HS-5 (cell line): ENCODE measurements around the gene MFF.
"Not testable (repeated sequence)": the region's sequence is repeated elsewhere in the genome, so short reads cannot be mapped to it uniquely, and the experiment has no call there.

Source experiments
- DNase-seq: peaks from one replicate; pipeline ENCODE4 v3.0.0-alpha.2; 2012; ENCODE audit warnings: low read depth

The MFF gene

GRCh38 chr2:227335713-227336112 is 10.7 kb downstream of the MFF start:
- no peak for DNase-seq

GRCh38 chr2:227337442-227337841 is 12.4 kb downstream of the MFF start:
- DNase-seq: no peak

GRCh38 chr2:227339098-227339599 is 14.1 kb downstream of the MFF start:
- no peak for DNase-seq

GRCh38 chr2:227340106-227340505 is 15.1 kb downstream of the MFF start:
- DNase-seq: no peak

- DNase-seq: no peak
Observed at GRCh38 chr2:227341553-227341952, 16.5 kb downstream of the MFF start.

GRCh38 chr2:227344231-227344630 is 19.2 kb downstream of the MFF start:
- DNase-seq: no peak

DNA sequence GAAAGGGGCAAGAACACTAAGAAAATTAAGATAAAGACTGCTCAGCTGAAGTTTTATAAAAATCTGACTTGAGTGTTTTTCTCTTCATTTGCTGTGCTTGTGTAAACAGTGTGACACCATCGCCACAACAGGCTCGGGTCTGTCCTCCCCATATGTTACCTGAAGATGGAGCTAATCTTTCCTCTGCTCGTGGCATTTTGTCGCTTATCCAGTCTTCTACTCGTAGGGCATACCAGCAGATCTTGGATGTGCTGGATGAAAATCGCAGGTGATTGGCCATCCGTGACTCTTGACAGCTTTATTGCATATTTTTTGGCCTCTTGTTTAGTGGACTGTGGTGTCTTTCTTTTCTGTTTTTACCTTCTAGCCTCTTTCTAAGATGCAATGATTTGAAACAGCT is 22.1 kb downstream of the MFF start:
- no peak for DNase-seq

GRCh38 chr2:227348324-227348723 is 23.3 kb downstream of the MFF start:
- DNase-seq: no peak

- no peak for DNase-seq
Observed at GRCh38 chr2:227349989-227350612, 25.1 kb downstream of the MFF start.

DNA sequence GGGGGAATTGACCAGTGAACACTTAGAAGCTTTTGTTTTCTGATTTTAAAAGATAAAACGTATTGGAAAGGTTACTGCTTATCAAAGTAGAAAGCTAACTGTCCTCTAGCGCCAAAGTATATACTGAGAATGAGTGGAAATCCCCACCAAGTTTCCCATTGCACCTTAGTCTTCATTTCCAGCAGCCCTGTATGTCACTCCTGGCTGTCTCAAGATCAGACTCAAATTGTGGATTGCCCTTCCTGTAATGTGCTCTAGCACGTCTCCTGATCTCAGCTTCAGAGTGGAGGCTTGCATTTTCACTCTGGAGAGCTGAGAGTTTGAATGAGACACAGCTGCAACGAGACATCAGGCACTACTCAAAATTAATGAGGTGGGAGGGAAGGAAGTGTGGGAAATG is 26.6 kb downstream of the MFF start:
- DNase-seq: no peak

GRCh38 chr2:227360351-227360750 is 35.3 kb downstream of the MFF start:
- no peak for DNase-seq

GRCh38 chr2:227363756-227364155 is 38.7 kb downstream of the MFF start:
- DNase-seq: no peak

DNA sequence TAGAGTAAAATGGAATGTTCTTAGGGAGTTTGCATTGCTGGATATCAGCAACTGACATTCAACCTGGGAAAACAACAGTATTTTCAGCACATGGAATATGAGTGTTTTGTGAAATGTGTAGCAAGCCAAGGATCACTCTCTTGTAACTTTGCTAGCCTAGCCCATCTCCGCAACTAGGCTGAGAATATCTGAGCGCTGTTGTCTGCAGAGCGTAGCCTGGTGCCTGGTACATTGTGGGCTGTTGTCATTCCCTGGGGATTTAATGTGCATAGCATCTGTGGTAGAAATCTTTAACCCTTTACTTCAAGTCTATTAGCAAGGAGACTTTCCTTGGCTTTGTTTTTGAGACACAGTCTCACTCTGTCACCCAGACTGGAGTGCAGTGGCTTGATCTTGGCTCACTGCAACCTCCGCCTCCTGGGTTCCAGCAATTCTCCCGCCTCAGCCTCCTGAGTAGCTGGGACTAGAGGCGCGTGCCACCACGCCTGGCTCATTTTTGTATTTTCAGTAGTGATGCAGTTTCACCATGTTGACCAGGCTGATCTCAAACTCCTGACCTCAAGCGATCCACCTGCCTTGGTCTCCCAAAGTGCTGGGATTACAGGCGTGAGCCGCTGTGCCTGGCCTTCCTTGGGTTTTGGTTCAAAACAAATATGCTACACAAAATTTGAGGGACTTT is 39.7 kb downstream of the MFF start:
- not testable (repeated sequence) for DNase-seq

GRCh38 chr2:227365833-227366232 is 40.8 kb downstream of the MFF start:
- no peak for DNase-seq

GRCh38 chr2:227366769-227367426 is 41.8 kb downstream of the MFF start:
- peak; percentile 91 for DNase-seq

- DNase-seq: no peak
Observed at GRCh38 chr2:227367427-227367795, 42.4 kb downstream of the MFF start.

DNA sequence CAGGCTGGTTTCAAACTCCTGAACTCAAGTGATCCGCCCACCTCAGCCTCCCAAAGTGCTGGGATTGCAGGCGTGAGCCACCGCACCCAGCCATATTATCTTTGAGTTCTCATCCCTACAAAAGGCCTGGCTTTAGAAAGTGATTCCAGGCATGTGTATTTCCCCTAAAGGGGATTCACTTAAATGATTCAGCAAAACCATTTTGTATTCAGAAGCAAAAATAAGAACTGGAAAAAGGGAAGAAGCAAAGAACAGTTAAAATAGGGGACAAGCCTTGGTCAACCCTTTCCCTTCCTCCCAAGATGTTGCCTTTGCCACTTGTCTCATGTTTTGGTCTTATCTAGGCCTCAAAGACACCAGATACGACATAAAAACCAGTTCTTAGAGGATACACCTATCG is 43.5 kb downstream of the MFF start:
- DNase-seq: no peak

DNA sequence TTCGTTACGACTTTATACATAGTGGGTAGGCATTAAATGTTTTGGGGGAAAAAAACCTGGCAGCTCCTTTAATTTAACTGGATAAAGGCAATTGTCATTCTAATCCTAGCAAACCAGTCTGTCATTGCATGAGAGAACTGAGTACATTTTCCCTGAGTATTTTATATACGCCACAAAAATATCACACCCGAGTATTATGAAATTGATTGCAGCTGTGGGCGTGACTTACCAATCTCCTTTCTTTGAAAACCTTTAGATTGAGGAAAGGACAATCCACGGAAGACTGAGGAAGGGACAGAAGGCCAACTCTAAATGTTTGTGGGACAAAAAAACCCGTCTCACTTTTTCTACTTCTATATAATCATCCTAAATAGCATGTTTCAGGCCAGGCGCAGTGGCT is 45.0 kb downstream of the MFF start:
- DNase-seq: no peak

DNA sequence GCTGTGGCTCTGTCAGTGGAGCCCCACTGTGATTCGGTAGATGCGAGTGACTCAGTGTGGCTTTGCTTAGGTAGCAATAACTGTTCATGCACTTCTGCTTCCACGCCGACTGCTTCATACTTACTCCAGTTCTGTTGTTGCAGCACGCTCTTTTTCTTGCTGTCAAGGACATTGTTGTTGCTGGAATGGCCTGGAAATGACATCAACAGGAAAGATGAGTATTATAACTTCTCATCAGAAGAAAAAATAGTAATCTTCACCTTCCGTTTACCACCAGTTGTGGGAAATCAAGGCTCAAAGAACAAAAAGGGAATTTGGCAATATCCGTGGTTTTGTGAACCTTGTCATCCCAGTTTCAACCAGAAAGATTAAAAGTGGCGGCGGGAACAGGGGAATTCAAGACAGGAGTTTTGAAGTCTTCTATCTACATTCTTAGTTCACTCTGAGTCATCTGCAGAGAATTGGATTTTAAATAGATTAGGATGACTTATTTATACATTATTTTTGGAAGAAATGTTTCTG is 45.8 kb downstream of the MFF start:
- DNase-seq: peak; percentile 92

DNA sequence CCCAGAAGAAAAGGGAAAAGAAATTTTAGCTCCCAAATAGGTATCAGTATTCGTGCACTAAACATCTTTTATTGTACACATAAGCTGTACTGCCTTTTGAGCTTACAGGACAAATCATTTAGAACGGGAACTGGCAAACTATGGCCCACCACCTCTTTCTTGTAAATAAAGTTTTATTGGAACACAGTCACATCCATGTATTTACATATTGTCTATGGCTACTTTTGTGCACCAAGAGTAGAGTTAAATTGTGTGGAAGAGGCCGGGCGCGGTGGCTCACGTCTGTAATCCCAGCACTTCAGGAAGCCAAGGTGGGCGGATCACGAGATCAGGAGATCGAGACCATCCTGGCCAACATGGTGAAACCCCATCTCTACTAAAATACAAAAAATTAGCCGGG is 48.3 kb downstream of the MFF start:
- DNase-seq: no peak

- peak; percentile 69 for DNase-seq
Observed at GRCh38 chr2:227374158-227374557, 49.1 kb downstream of the MFF start.

GRCh38 chr2:227376656-227377396 is 51.8 kb downstream of the MFF start:
- DNase-seq: no peak
